ENCODE results near the gene GOLGA6C.

DNA sequence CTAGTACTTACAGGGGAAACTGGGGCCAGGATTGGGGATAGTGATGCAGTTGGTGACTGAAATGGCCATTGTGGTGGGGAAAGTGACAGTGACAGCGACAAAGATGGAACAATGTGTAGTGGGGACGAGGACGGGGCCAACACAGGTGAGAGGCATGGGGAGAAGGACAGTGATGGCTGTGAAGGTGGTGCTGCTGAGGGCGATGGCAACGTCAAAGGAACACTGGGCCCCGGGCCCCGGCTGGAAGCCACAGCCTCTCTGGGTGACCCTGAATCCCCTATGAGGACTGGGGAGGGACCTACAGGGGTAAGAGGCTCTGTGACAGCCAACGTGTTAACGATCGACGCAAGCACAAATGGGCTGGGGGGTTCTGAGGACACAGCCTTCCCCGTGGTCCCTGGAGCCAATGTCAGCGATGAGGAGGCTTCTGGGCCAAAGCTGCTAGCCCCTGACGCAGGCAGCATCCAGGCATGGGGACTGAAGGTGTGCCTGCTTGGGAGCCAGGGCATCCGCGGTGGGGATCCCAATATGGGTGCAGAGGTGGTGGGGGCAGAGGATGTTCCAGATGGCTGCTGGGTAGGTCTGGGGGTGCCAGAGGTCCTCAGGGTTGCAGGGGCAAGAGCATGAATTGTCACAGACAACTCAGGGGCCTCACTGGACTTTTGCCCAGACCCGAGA, 25.2 kb upstream of the GOLGA6C start:
- TF ChIP-seq JUN (IDR thresholded peaks at IDR 0.05; ENCODE audit: borderline replicate concordance, insufficient read depth, insufficient read length, low read depth): no peak
- no peak for TF ChIP-seq CTCF (IDR thresholded peaks at IDR 0.05; ENCODE audit: extremely low read depth in 1 of 2, insufficient read depth in 1 of 2, low read depth in 1 of 2, low read length in 2 of 2)
